Measurements from ENCODE around the gene AVPR1B. TPM values are rescaled to one million over a fixed set of nuclear protein-coding genes. Genes with fewer than 3 reads are reported as not detected.

Gene AVPR1B
- total and polyA plus RNA-seq, 8 donors, result 0.29 to 1.3 (median 0.80) TPM; not detected in 4

DNA sequence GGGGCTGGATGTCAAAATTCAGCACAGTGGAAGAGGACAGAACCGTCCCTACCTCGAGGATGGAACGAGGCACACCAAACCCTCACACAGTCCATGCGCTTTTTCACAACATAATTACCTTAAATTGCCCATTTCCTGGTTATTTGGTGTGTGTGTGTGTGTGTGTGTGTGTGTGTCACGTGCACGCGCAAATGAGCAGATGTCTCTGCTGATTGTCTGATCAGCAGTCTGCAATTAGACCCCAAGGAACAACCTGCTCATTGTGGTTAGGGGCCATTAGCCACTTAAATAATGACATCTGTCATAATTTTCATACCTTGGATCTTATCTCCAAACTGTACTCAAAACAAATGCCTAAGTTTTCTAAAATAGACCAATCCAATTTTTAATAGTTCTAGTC lies 23.2 kb downstream of the AVPR1B start:
- Histone ChIP-seq H3K4me3 (no peak overlapping the region), H3K27ac (no peak overlapping the region), H3K4me1 (peaks cover 0 to 3% (median 0%) of the 10 kb centered on the region in 4 donors), H3K27me3 (peaks cover 0 to 4% (median 0%) of the 10 kb centered on the region in 3 donors), H3K9me3 (no peaks in the 10 kb centered on the region), H3K36me3 (no peaks in the 10 kb centered on the region)
- intact Hi-C loops (cut with DNase I; ENCODE audit: low total_unique reads), result no loop called here
- 63 to 76% (median 66%) methylated on average over 7 of the region's 7 CpGs for WGBS, 5 donors
- TF ChIP-seq EP300 (IDR thresholded peaks at IDR 0.05) (no peak), POLR2AphosphoS5 (IDR thresholded peaks at IDR 0.05) (no peak), POLR2A (IDR thresholded peaks at IDR 0.05) (no peak)
- TF ChIP-seq, protein P1, sequence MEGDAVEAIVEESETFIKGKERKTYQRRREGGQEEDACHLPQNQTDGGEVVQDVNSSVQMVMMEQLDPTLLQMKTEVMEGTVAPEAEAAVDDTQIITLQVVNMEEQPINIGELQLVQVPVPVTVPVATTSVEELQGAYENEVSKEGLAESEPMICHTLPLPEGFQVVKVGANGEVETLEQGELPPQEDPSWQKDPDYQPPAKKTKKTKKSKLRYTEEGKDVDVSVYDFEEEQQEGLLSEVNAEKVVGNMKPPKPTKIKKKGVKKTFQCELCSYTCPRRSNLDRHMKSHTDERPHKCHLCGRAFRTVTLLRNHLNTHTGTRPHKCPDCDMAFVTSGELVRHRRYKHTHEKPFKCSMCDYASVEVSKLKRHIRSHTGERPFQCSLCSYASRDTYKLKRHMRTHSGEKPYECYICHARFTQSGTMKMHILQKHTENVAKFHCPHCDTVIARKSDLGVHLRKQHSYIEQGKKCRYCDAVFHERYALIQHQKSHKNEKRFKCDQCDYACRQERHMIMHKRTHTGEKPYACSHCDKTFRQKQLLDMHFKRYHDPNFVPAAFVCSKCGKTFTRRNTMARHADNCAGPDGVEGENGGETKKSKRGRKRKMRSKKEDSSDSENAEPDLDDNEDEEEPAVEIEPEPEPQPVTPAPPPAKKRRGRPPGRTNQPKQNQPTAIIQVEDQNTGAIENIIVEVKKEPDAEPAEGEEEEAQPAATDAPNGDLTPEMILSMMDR (IDR thresholded peaks at IDR 0.05), result no peak
- DNase-seq, result peak in 1 of 2 donors; percentile 23

DNA sequence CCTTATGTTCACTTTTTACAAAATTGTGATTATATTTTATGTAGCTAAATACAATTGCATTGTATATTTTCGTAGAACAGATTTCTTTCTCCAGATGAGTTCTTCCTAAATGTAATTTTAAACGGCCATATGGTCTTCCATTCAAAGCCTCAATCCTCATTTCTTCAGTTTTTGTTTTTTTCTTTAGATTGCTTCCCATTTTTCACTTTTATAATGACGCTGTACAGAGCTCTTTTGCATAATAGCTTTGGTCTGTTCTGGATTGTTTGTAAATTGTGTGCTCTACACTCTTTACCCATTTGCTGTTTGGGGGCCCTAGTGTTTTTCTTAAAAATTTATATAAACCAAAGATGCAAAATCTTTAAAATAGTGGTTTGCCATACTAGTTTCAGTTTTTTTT lies 27.8 kb downstream of the AVPR1B start:
- WGBS, 5 donors, result 70 to 78% (median 76%) methylated on average over 3 of the region's 3 CpGs
- TF ChIP-seq EP300 (IDR thresholded peaks at IDR 0.05), result no peak
- TF ChIP-seq, protein P1 (IDR thresholded peaks at IDR 0.05), result no peak
- no peak for TF ChIP-seq POLR2AphosphoS5 (IDR thresholded peaks at IDR 0.05)
- TF ChIP-seq POLR2A (IDR thresholded peaks at IDR 0.05), result no peak
- Histone ChIP-seq H3K9me3 (no peaks in the 10 kb centered on the region), H3K4me1 (no peaks in the 10 kb centered on the region), H3K27ac (no peak overlapping the region), H3K4me3 (no peak overlapping the region), H3K27me3 (no peaks in the 10 kb centered on the region), H3K36me3 (no peaks in the 10 kb centered on the region)
- no peak for DNase-seq
- intact Hi-C loops (cut with DNase I; ENCODE audit: low total_unique reads), result no loop called here

- intact Hi-C loops (cut with DNase I; ENCODE audit: low total_unique reads), result no loop called here
- TF ChIP-seq POLR2A (IDR thresholded peaks at IDR 0.05), result no peak
- DNase-seq, result no peak
- no peak overlapping the region for H3K4me3 ChIP-seq
- H3K27ac ChIP-seq, result no peak overlapping the region
- WGBS, 5 donors, result 82 to 93% (median 89%) methylated on average over 3 of the region's 3 CpGs
- H3K4me1 ChIP-seq, result no peaks in the 10 kb centered on the region
- H3K9me3 ChIP-seq, result no peaks in the 10 kb centered on the region
- H3K27me3 ChIP-seq, result no peaks in the 10 kb centered on the region
- H3K36me3 ChIP-seq, result no peaks in the 10 kb centered on the region
Measured at GRCh38 chr1:206087091-206087490, 30.1 kb downstream of the AVPR1B start.

DNA sequence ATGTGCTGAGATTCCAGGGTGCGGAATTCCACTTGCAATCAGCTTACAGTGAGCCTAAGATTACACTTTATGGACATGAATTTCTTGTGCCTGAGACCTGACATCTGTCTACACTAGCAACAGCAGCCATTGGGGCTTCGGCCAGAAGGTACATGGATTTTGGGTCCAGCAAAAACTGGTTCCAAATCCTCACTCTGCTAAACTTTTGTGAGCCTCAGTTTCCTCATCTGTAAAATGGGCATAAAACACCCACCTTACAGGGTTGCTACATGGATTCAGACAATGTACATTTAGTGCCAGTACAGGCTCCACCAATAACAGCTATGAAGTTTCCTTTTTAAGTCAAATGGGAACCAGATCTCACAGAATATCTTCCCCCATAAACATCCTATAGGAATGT lies 33.4 kb downstream of the AVPR1B start:
- 84 to 92% (median 92%) methylated on average over 2 of the region's 2 CpGs for WGBS, 5 donors

More for the DNA sequence above, 33.4 kb downstream of the AVPR1B start:
- H3K27me3 ChIP-seq, result no peaks in the 10 kb centered on the region
- no peaks in the 10 kb centered on the region for H3K36me3 ChIP-seq
- no peak overlapping the region for H3K27ac ChIP-seq
- DNase-seq, result no peak
- intact Hi-C loops (cut with DNase I; ENCODE audit: low total_unique reads), result no loop called here
- H3K4me1 ChIP-seq, result no peaks in the 10 kb centered on the region
- no peaks in the 10 kb centered on the region for H3K9me3 ChIP-seq
- TF ChIP-seq POLR2AphosphoS5 (IDR thresholded peaks at IDR 0.05) (no peak), EP300 (IDR thresholded peaks at IDR 0.05) (no peak), POLR2A (IDR thresholded peaks at IDR 0.05) (no peak)
- TF ChIP-seq, protein P1 (IDR thresholded peaks at IDR 0.05), result no peak
- H3K4me3 ChIP-seq, result no peak overlapping the region

Data from stomach (tissue), 9 donors.